Liver (tissue), 9 donors: Measurements from ENCODE around the gene DAPK1. TPM values are rescaled to one million over a fixed set of nuclear protein-coding genes. Genes with fewer than 3 reads are reported as not detected.

Source experiments
- DNase-seq: peaks from one replicate; pipeline ENCODE4 v3.0.0-alpha.2; 2017; ENCODE audit warnings: low spot score
- H3K27ac ChIP-seq, 2 donors: one replicate each; pipeline ENCODE4 v1.7.0; 2013; ENCODE audit warnings: inconsistent platforms in 2 of 2, low read length in 2 of 2, control low read depth in 1 of 2, low read depth in 1 of 2, mild to moderate bottlenecking in 1 of 2
- H3K27me3 ChIP-seq, 4 donors: one replicate each; pipeline versions ENCODE4 v1.6.1 to v1.7.0; 2013; ENCODE audit warnings: low read length in 3 of 4, inconsistent platforms in 1 of 4, mild to moderate bottlenecking in 1 of 4, moderate library complexity in 1 of 4; ENCODE audit not compliant: control insufficient read depth in 4 of 4, insufficient read depth in 4 of 4
- H3K36me3 ChIP-seq, 4 donors: one replicate each; pipeline versions ENCODE4 v1.6.1 to v1.7.0; 2013; ENCODE audit warnings: low read length in 3 of 4, mild to moderate bottlenecking in 3 of 4, low read depth in 1 of 4, moderate library complexity in 1 of 4; ENCODE audit not compliant: control insufficient read depth in 4 of 4, insufficient read depth in 3 of 4
- H3K4me1 ChIP-seq, 4 donors: one replicate each; pipeline versions ENCODE4 v1.6.1 to v1.7.0; 2013; ENCODE audit warnings: low read length in 3 of 4, mild to moderate bottlenecking in 3 of 4, moderate library complexity in 1 of 4; ENCODE audit not compliant: control insufficient read depth in 4 of 4, insufficient read depth in 4 of 4
- H3K4me3 ChIP-seq, 3 donors: one replicate each; pipeline versions ENCODE4 v1.6.1 to v1.7.0; 2013; ENCODE audit warnings: low read length in 3 of 3, control low read depth in 1 of 3, low read depth in 1 of 3, mild to moderate bottlenecking in 1 of 3
- H3K9ac ChIP-seq, 2 donors: one replicate each; pipeline ENCODE4 v1.7.0; 2013; ENCODE audit warnings: low read length in 2 of 2, mild to moderate bottlenecking in 2 of 2, moderate library complexity in 2 of 2, control low read depth in 1 of 2, low read depth in 1 of 2
- H3K9me3 ChIP-seq, 4 donors: one replicate each; pipeline versions ENCODE4 v1.6.1 to v1.7.0; 2013; ENCODE audit warnings: low read length in 3 of 4; ENCODE audit not compliant: control insufficient read depth in 4 of 4
- EGR1 ChIP-seq, 2 donors: IDR thresholded peaks; 2 replicates each; pipeline ENCODE4 v1.6.1; 2016 to 2018; ENCODE audit warnings: antibody characterized with exemption in 2 of 2, low read depth in 2 of 2
- FOXA1 ChIP-seq: IDR thresholded peaks from 2 replicates; pipeline ENCODE4 v1.6.1; 2016; ENCODE audit warnings: antibody characterized with exemption
- FOXA2 ChIP-seq: IDR thresholded peaks from 2 replicates; pipeline ENCODE4 v1.6.1; 2016; ENCODE audit warnings: antibody characterized with exemption
- GABPA ChIP-seq, 2 donors: IDR thresholded peaks in 1 of 2; conservative IDR thresholded peaks in 1 of 2; 2 replicates each; pipeline ENCODE4 v1.6.1; 2016; ENCODE audit warnings: antibody characterized with exemption in 2 of 2, mild to moderate bottlenecking in 1 of 2, moderate library complexity in 1 of 2
- HNF4A ChIP-seq, 2 donors: conservative IDR thresholded peaks; 2 replicates each; pipeline ENCODE4 v1.6.1; 2016; ENCODE audit warnings: antibody characterized with exemption in 2 of 2, mild to moderate bottlenecking in 2 of 2
- JUND ChIP-seq, 2 donors: IDR thresholded peaks; 2 replicates each; pipeline ENCODE4 v1.6.1; 2016; ENCODE audit warnings: antibody characterized with exemption in 2 of 2
- NR2F2 ChIP-seq: IDR thresholded peaks from 2 replicates; pipeline ENCODE4 v1.6.1; 2016; ENCODE audit warnings: antibody characterized with exemption
- RXRA ChIP-seq, 2 donors: IDR thresholded peaks; 2 replicates each; pipeline ENCODE4 v1.6.1; 2017 to 2018; ENCODE audit warnings: antibody characterized with exemption in 2 of 2, mild to moderate bottlenecking in 1 of 2
- SP1 ChIP-seq: IDR thresholded peaks from 2 replicates; pipeline ENCODE4 v1.6.1; 2018; ENCODE audit warnings: antibody characterized with exemption, mild to moderate bottlenecking
- TAF1 ChIP-seq: conservative IDR thresholded peaks from 2 replicates; pipeline ENCODE4 v1.6.1; 2016; ENCODE audit warnings: antibody characterized with exemption, mild to moderate bottlenecking
- YY1 ChIP-seq: IDR thresholded peaks from 2 replicates; pipeline ENCODE4 v1.6.1; 2016; ENCODE audit warnings: antibody characterized with exemption, mild to moderate bottlenecking
- WGBS: extraction: QIAGEN DNeasy Blood & Tissue Kit; methylation state at CpG from one replicate; pipeline ENCODE4 v1.1.7; 2013; 5-methylcytosine and 5-hydroxymethylcytosine counted together
- polyA plus RNA-seq, 2 donors: library from polyadenylated mRNA; stranded (reverse) in 1 of 2; unstranded in 1 of 2; fragments of 200-250 nt in 1 of 2; fragments of >200 nt in 1 of 2; fragmentation: Nextera tagmentation in 1 of 2; extraction: Ambion mirVana in 1 of 2; gene quantifications; one replicate each; pipeline versions ENCODE4 v1.2.1 to v1.2.3, GENCODE V29; 2013 to 2015
- total RNA-seq, 2 donors: library from RNA; depleted of rRNA; stranded (reverse); fragments of >200 nt; gene quantifications; one replicate each; pipeline ENCODE4 v1.2.3, GENCODE V29; 2014
- TF ChIP-seq, protein P1 (sequence below): IDR thresholded peaks from 2 replicates; pipeline ENCODE4 v1.6.1; 2016; ENCODE audit warnings: antibody characterized with exemption
- TF ChIP-seq, protein P2 (sequence below): IDR thresholded peaks from 2 replicates; pipeline ENCODE4 v1.6.1; 2016; ENCODE audit warnings: antibody characterized with exemption
- TF ChIP-seq, protein P3 (sequence below): fragments of 150-350 bp; IDR thresholded peaks from 2 replicates; pipeline ENCODE4 v1.5.1; 2017; ENCODE audit warnings: improper control_type of control experiment, low read depth, low read length; ENCODE audit not compliant: missing input control
- TF ChIP-seq, protein P4 (sequence below): IDR thresholded peaks from 2 replicates; pipeline ENCODE4 v1.6.1; 2016; ENCODE audit warnings: antibody characterized with exemption
- TF ChIP-seq, protein P5 (sequence below): IDR thresholded peaks from 2 replicates; pipeline ENCODE4 v1.6.1; 2016; ENCODE audit warnings: antibody characterized with exemption, mild to moderate bottlenecking
- donor health status: healthy.
- donor health status: healthy.
- donor health status: healthy.
- donor health status: healthy.
- donor health status: healthy.

The DAPK1 gene
- total and polyA plus RNA-seq, 4 donors = 14.0 to 40.8 (median 21.8) TPM

DNA sequence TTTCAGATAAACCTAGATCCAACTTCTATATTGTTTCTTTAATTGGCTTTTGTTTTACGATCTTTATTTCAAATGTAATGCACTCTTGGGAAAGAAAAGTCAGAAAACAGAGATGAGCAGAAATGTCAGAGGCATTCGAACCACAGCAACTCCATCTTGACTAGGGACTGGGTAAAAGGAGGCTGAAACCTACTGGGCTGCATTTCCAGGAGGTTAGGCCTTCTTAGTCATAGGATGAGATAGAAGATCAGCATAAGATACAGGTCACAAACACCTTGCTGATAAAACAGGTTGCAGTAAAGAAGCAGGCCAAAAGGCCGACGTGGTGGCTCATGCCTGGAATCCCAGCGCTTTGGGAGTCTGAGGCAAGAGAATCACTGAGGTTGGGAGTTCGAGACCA, 30.5 kb upstream of the DAPK1 start:
- H3K9me3 ChIP-seq = no peaks in the 10 kb centered on the region
- 96% methylated on average over 6 of the region's 6 CpGs for whole genome bisulfite sequencing
- no peaks in the 10 kb centered on the region for H3K4me1 ChIP-seq
- no peak overlapping the region for H3K27ac ChIP-seq
- H3K4me3 ChIP-seq = no peak overlapping the region
- TF ChIP-seq EGR1 (IDR thresholded peaks at IDR 0.05; ENCODE audit: low read depth in 2 of 2) = no peak
- TF ChIP-seq, protein P1, sequence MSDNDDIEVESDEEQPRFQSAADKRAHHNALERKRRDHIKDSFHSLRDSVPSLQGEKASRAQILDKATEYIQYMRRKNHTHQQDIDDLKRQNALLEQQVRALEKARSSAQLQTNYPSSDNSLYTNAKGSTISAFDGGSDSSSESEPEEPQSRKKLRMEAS = no peak
- no peak for TF ChIP-seq GABPA (IDR thresholded peaks at IDR 0.05 in 1 of 2, conservative IDR thresholded peaks at IDR 0.05 in 1 of 2)
- TF ChIP-seq, protein P2, sequence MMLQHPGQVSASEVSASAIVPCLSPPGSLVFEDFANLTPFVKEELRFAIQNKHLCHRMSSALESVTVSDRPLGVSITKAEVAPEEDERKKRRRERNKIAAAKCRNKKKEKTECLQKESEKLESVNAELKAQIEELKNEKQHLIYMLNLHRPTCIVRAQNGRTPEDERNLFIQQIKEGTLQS = no peak
- TF ChIP-seq HNF4A (conservative IDR thresholded peaks at IDR 0.05) = no peak
- no peaks in the 10 kb centered on the region for H3K27me3 ChIP-seq
- no peak overlapping the region for H3K9ac ChIP-seq
- DNase-seq = no peak
- no peaks in the 10 kb centered on the region for H3K36me3 ChIP-seq

- Histone ChIP-seq H3K9me3 (no peaks in the 10 kb centered on the region), H3K27me3 (no peaks in the 10 kb centered on the region), H3K27ac (no peak overlapping the region), H3K36me3 (no peaks in the 10 kb centered on the region), H3K4me1 (no peaks in the 10 kb centered on the region), H3K9ac (no peak overlapping the region), H3K4me3 (no peak overlapping the region)
- WGBS = 75% methylated on average over 3 of the region's 3 CpGs
- TF ChIP-seq FOXA1 (no peak), NR2F2 (no peak), YY1 (no peak), EGR1 (IDR thresholded peaks at IDR 0.05; ENCODE audit: low read depth in 2 of 2) (no peak), RXRA (IDR thresholded peaks at IDR 0.05) (no peak), FOXA2 (no peak), TAF1 (no peak), HNF4A (conservative IDR thresholded peaks at IDR 0.05) (no peak), GABPA (IDR thresholded peaks at IDR 0.05 in 1 of 2, conservative IDR thresholded peaks at IDR 0.05 in 1 of 2) (no peak), SP1 (no peak), JUND (IDR thresholded peaks at IDR 0.05) (no peak)
- TF ChIP-seq, protein P2 = no peak
- TF ChIP-seq, protein P3, sequence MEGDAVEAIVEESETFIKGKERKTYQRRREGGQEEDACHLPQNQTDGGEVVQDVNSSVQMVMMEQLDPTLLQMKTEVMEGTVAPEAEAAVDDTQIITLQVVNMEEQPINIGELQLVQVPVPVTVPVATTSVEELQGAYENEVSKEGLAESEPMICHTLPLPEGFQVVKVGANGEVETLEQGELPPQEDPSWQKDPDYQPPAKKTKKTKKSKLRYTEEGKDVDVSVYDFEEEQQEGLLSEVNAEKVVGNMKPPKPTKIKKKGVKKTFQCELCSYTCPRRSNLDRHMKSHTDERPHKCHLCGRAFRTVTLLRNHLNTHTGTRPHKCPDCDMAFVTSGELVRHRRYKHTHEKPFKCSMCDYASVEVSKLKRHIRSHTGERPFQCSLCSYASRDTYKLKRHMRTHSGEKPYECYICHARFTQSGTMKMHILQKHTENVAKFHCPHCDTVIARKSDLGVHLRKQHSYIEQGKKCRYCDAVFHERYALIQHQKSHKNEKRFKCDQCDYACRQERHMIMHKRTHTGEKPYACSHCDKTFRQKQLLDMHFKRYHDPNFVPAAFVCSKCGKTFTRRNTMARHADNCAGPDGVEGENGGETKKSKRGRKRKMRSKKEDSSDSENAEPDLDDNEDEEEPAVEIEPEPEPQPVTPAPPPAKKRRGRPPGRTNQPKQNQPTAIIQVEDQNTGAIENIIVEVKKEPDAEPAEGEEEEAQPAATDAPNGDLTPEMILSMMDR = no peak
- TF ChIP-seq, protein P4, sequence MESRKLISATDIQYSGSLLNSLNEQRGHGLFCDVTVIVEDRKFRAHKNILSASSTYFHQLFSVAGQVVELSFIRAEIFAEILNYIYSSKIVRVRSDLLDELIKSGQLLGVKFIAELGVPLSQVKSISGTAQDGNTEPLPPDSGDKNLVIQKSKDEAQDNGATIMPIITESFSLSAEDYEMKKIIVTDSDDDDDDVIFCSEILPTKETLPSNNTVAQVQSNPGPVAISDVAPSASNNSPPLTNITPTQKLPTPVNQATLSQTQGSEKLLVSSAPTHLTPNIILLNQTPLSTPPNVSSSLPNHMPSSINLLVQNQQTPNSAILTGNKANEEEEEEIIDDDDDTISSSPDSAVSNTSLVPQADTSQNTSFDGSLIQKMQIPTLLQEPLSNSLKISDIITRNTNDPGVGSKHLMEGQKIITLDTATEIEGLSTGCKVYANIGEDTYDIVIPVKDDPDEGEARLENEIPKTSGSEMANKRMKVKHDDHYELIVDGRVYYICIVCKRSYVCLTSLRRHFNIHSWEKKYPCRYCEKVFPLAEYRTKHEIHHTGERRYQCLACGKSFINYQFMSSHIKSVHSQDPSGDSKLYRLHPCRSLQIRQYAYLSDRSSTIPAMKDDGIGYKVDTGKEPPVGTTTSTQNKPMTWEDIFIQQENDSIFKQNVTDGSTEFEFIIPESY = no peak
- TF ChIP-seq, protein P5, sequence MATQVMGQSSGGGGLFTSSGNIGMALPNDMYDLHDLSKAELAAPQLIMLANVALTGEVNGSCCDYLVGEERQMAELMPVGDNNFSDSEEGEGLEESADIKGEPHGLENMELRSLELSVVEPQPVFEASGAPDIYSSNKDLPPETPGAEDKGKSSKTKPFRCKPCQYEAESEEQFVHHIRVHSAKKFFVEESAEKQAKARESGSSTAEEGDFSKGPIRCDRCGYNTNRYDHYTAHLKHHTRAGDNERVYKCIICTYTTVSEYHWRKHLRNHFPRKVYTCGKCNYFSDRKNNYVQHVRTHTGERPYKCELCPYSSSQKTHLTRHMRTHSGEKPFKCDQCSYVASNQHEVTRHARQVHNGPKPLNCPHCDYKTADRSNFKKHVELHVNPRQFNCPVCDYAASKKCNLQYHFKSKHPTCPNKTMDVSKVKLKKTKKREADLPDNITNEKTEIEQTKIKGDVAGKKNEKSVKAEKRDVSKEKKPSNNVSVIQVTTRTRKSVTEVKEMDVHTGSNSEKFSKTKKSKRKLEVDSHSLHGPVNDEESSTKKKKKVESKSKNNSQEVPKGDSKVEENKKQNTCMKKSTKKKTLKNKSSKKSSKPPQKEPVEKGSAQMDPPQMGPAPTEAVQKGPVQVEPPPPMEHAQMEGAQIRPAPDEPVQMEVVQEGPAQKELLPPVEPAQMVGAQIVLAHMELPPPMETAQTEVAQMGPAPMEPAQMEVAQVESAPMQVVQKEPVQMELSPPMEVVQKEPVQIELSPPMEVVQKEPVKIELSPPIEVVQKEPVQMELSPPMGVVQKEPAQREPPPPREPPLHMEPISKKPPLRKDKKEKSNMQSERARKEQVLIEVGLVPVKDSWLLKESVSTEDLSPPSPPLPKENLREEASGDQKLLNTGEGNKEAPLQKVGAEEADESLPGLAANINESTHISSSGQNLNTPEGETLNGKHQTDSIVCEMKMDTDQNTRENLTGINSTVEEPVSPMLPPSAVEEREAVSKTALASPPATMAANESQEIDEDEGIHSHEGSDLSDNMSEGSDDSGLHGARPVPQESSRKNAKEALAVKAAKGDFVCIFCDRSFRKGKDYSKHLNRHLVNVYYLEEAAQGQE = no peak
- no peak for DNase-seq
These were observed 27.7 kb upstream of the DAPK1 start for GRCh38 chr9:87469793-87470465.
